Measurements from ENCODE around the gene MMD. TPM values are rescaled to one million over a fixed set of nuclear protein-coding genes. Genes with fewer than 3 reads are reported as not detected.

MMD gene
- total and polyA plus RNA-seq, 9 of the 15 experiments (the other 6 are each of a cell fraction or from before 2014, with no cell fraction given): 3.1 to 18.9 (median 10.7) TPM

GRCh38 chr17:55344514-55344997 lies 77.1 kb downstream of the MMD start (continued):
- TF ChIP-seq SP2 (IDR thresholded peaks at IDR 0.05; ENCODE audit: extremely low read depth, low read depth, low read length, poor library complexity, severe bottlenecking) (no peak), ARID1B (IDR thresholded peaks at IDR 0.05) (peak; percentile 95), MGA (IDR thresholded peaks at IDR 0.05) (no peak), ZNF79 (CRISPR knock-in tag; IDR thresholded peaks at IDR 0.05; ENCODE audit: low read depth) (no peak), TFAP4 (CRISPR knock-in tag; IDR thresholded peaks at IDR 0.05; ENCODE audit: borderline replicate concordance) (no peak), BRF1 (IDR thresholded peaks at IDR 0.05; ENCODE audit: borderline replicate concordance, extremely low read depth, insufficient read length) (no peak), ELF1 (tag; IDR thresholded peaks at IDR 0.05) (peak; percentile 80), SIX5 (IDR thresholded peaks at IDR 0.05; ENCODE audit: borderline replicate concordance in 1 of 2, insufficient read depth in 1 of 2, low read depth in 1 of 2, low read length in 2 of 2) (no peak; a peak in 1 of 4 replicates), HCFC1 (IDR thresholded peaks at IDR 0.05; ENCODE audit: low read depth, low read length) (no peak), RBM15 (IDR thresholded peaks at IDR 0.05; ENCODE audit: insufficient read depth, low read length) (no peak)
- TF ChIP-seq, protein P1, sequence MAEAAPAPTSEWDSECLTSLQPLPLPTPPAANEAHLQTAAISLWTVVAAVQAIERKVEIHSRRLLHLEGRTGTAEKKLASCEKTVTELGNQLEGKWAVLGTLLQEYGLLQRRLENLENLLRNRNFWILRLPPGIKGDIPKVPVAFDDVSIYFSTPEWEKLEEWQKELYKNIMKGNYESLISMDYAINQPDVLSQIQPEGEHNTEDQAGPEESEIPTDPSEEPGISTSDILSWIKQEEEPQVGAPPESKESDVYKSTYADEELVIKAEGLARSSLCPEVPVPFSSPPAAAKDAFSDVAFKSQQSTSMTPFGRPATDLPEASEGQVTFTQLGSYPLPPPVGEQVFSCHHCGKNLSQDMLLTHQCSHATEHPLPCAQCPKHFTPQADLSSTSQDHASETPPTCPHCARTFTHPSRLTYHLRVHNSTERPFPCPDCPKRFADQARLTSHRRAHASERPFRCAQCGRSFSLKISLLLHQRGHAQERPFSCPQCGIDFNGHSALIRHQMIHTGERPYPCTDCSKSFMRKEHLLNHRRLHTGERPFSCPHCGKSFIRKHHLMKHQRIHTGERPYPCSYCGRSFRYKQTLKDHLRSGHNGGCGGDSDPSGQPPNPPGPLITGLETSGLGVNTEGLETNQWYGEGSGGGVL (CRISPR knock-in tag; IDR thresholded peaks at IDR 0.05): no peak
- TF ChIP-seq, protein P2, sequence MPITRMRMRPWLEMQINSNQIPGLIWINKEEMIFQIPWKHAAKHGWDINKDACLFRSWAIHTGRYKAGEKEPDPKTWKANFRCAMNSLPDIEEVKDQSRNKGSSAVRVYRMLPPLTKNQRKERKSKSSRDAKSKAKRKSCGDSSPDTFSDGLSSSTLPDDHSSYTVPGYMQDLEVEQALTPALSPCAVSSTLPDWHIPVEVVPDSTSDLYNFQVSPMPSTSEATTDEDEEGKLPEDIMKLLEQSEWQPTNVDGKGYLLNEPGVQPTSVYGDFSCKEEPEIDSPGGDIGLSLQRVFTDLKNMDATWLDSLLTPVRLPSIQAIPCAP (CRISPR knock-in tag; IDR thresholded peaks at IDR 0.05; ENCODE audit: borderline replicate concordance): no peak

Measured in K562 (cell line).